Activated B cell treated with CpG ODN at 0.5 μM for 24 hours (primary cell): Measurements from ENCODE around the gene CPNE4. TPM values are rescaled to one million over a fixed set of nuclear protein-coding genes. Genes with fewer than 3 reads are reported as not detected.

ENCODE experiments used
- ATAC-seq: fragments of 200-7000 bp; cut with Tn5 transposase; one replicate; pipeline ENCODE4 v1.10.0; 2021; ENCODE audit warnings: low read depth, mild to moderate bottlenecking, moderate library complexity
- CTCF ChIA-PET: fragments of 350-600 bp; sonication (Branson Sonifier 250); formaldehyde crosslinking; loops from one replicate; lab custom pipeline; 2021; ENCODE audit warnings: antibody characterized with exemption; lab: Charles Lee
- POLR2A ChIA-PET: fragments of 350-600 bp; sonication (Branson Sonifier 250); formaldehyde crosslinking; loops from one replicate; lab custom pipeline; 2021; ENCODE audit warnings: antibody characterized with exemption; lab: Charles Lee
- DNase-seq: peaks from one replicate; pipeline ENCODE4 v3.0.0; 2022
- H3K27ac Mint-ChIP-seq: one replicate; pipeline ENCODE4 v1.8.0; 2020; ENCODE audit warnings: mixed read lengths
- H3K27me3 Mint-ChIP-seq: one replicate; pipeline ENCODE4 v1.8.0; 2021; ENCODE audit warnings: mixed read lengths
- H3K36me3 Mint-ChIP-seq: one replicate; pipeline ENCODE4 v1.8.0; 2021; ENCODE audit warnings: low read depth, mixed read lengths
- H3K4me1 Mint-ChIP-seq: one replicate; pipeline ENCODE4 v1.8.0; 2021; ENCODE audit warnings: mixed read lengths
- H3K4me3 Mint-ChIP-seq: one replicate; pipeline ENCODE4 v1.8.0; 2020; ENCODE audit warnings: mild to moderate bottlenecking, mixed read lengths
- H3K9me3 Mint-ChIP-seq: one replicate; pipeline ENCODE4 v1.8.0; 2020; ENCODE audit warnings: mixed read lengths
- CTCF ChIP-seq: fragments of 200-600 bp; IDR thresholded peaks from one replicate; pipeline ENCODE4 v1.8.0; 2022; ENCODE audit warnings: antibody characterized with exemption, mild to moderate bottlenecking
- intact Hi-C: fragments of 100-400 bp; cut with micrococcal nuclease; formaldehyde crosslinking; loops from one replicate; pipeline ENCODE4 v1.15.1; 2024
- total RNA-seq: library from RNA; stranded (reverse); gene quantifications from 2 replicates; pipeline ENCODE4 v1.2.3, GENCODE V29; 2022

CPNE4 gene
- total RNA-seq, 1 donor from 2014 or later = not detected

GRCh38 chr3:131540821-131541220 is 494.0 kb downstream of the CPNE4 start:
- POLR2A ChIA-PET = no interaction called here
- peaks cover 2% of the 10 kb centered on the region for H3K9me3 Mint-ChIP-seq
- ATAC-seq = no peak

GRCh38 chr3:131540143-131540542 is 494.7 kb downstream of the CPNE4 start:
- H3K36me3 Mint-ChIP-seq = no peaks in the 10 kb centered on the region

More at GRCh38 chr3:131540821-131541220, 494.0 kb downstream of the CPNE4 start:
- no peak for TF ChIP-seq CTCF
- H3K4me1 Mint-ChIP-seq = no peaks in the 10 kb centered on the region
- CTCF ChIA-PET = no interaction called here
- peaks cover 4% of the 10 kb centered on the region for H3K27me3 Mint-ChIP-seq
- no peaks in the 10 kb centered on the region for H3K36me3 Mint-ChIP-seq
- H3K27ac Mint-ChIP-seq = no peak overlapping the region
- intact Hi-C loops = no loop called here
- no peak for DNase-seq
- no peak overlapping the region for H3K4me3 Mint-ChIP-seq

GRCh38 chr3:131538968-131539367 is 495.8 kb downstream of the CPNE4 start:
- CTCF ChIA-PET = no interaction called here
- Mint-ChIP-seq H3K4me3 (no peak overlapping the region), H3K9me3 (peaks cover 2% of the 10 kb centered on the region), H3K27me3 (peaks cover 5% of the 10 kb centered on the region), H3K27ac (no peak overlapping the region), H3K36me3 (no peaks in the 10 kb centered on the region), H3K4me1 (no peaks in the 10 kb centered on the region)
- POLR2A ChIA-PET = no interaction called here
- intact Hi-C loops = no loop called here
- no peak for DNase-seq
- ATAC-seq = no peak
- no peak for TF ChIP-seq CTCF

More at GRCh38 chr3:131540143-131540542, 494.7 kb downstream of the CPNE4 start:
- ChIA-PET CTCF (no interaction called here), POLR2A (no interaction called here)
- Mint-ChIP-seq H3K4me3 (no peak overlapping the region), H3K9me3 (peaks cover 2% of the 10 kb centered on the region), H3K4me1 (no peaks in the 10 kb centered on the region), H3K27me3 (peaks cover 5% of the 10 kb centered on the region), H3K27ac (no peak overlapping the region)
- ATAC-seq (no peak), DNase-seq (no peak)
- TF ChIP-seq CTCF = no peak
- intact Hi-C loops = no loop called here

GRCh38 chr3:131537531-131537930 is 497.3 kb downstream of the CPNE4 start:
- Mint-ChIP-seq H3K27ac (no peak overlapping the region), H3K4me1 (no peaks in the 10 kb centered on the region), H3K4me3 (no peak overlapping the region), H3K9me3 (peaks cover 4% of the 10 kb centered on the region), H3K27me3 (peaks cover 5% of the 10 kb centered on the region), H3K36me3 (no peaks in the 10 kb centered on the region)
- no peak for DNase-seq
- ChIA-PET POLR2A (no interaction called here), CTCF (no interaction called here)
- intact Hi-C loops = no loop called here
- ATAC-seq = no peak
- no peak for TF ChIP-seq CTCF

GRCh38 chr3:131535596-131535995 is 499.2 kb downstream of the CPNE4 start:
- Mint-ChIP-seq H3K27ac (no peak overlapping the region), H3K4me1 (no peaks in the 10 kb centered on the region), H3K9me3 (peaks cover 6% of the 10 kb centered on the region), H3K36me3 (no peaks in the 10 kb centered on the region), H3K27me3 (peaks cover 9% of the 10 kb centered on the region), H3K4me3 (no peak overlapping the region)
- CTCF ChIA-PET = no interaction called here
- ATAC-seq (no peak), DNase-seq (no peak)
- no peak for TF ChIP-seq CTCF
- intact Hi-C loops = no loop called here
- POLR2A ChIA-PET = no interaction called here
